Measurements from ENCODE around the gene NOSTRIN. TPM values are rescaled to one million over a fixed set of nuclear protein-coding genes. Genes with fewer than 3 reads are reported as not detected.

The NOSTRIN gene
- total RNA-seq, 1 experiment from 2014 or later: 3.1 TPM

DNA sequence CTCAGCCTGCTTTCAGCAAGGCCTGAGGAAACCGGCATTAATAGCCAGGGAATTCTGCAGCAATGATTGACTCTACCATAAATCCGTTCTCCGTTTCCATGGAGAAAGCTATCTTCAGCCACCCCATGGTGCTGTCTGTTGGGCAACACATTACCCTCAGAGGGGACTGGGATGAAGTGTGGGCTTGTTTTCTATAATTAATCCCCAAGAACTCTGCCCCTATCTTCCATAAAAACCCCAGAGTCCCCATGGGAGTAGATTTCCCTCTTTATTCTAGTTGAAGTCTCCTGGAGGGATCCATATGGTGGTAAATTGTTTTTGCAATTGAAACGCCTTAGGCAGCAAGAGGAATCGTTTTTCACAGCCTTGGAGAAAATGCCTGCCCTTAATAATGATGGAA is 107.9 kb downstream of the NOSTRIN start:
- Histone ChIP-seq H3K9me2 (ENCODE audit: insufficient read depth) (no peaks in the 10 kb centered on the region), H3K4me1 (ENCODE audit: control insufficient read depth in 1 of 2, insufficient read depth in 2 of 2, low read length in 2 of 2) (no peaks in the 10 kb centered on the region), H3K79me2 (ENCODE audit: insufficient read depth, low read length) (no peaks in the 10 kb centered on the region), H3K4me3 (replicated peaks in 1 of 2; ENCODE audit: low read depth in 1 of 2, low read length in 2 of 2) (no peak overlapping the region), H3K9ac (ENCODE audit: low read length) (no peak overlapping the region), H3K27me3 (ENCODE audit: insufficient read depth, low read length) (no peaks in the 10 kb centered on the region), H4K20me1 (ENCODE audit: insufficient read depth) (no peaks in the 10 kb centered on the region), H3K9me3 (ENCODE audit: control insufficient read depth in 1 of 2, insufficient read depth in 1 of 2, low read depth in 1 of 2, low read length in 2 of 2) (peaks cover 0 to under 1% of the 10 kb centered on the region in 2 experiments; a peak in 1 of 4 replicates), H3K4me2 (ENCODE audit: low read length) (no peak overlapping the region), H3K36me3 (ENCODE audit: control insufficient read depth in 1 of 2, insufficient read depth in 2 of 2, low read length in 2 of 2) (no peaks in the 10 kb centered on the region), H2AFZ (ENCODE audit: low read depth, low read length, poor library complexity, severe bottlenecking) (no peak overlapping the region), H3K27ac (ENCODE audit: low read depth, low read length) (no peak overlapping the region)
- intact Hi-C loops (cut with micrococcal nuclease): loop anchor here (10.0 kb wide), 1 partner anchor 766 kb away; no protein-coding TSS in a partner anchor
- ChIA-PET POLR2A (no interaction called here), RAD21 (ENCODE audit: low non-redundant PET in 1 of 2, low total read pairs in 2 of 2, uncharacterized antibody in 2 of 2, unreplicated experiment in 2 of 2) (no interaction called here), CTCF (interaction anchor here (0.7 kb wide), 1 partner anchor 11 kb away, joined by 3 read pairs; no protein-coding TSS in a partner anchor)
- no peak for ATAC-seq
- DNase-seq (ENCODE audit: low read depth, low spot score): no peak
- no TSS peak for BruUV-seq (replicated peaks)
- TF ChIP-seq ZNF274 (IDR thresholded peaks at IDR 0.05; ENCODE audit: low read depth, low read length) (no peak), SIN3A (IDR thresholded peaks at IDR 0.05; ENCODE audit: low read depth) (no peak), CBX3 (IDR thresholded peaks at IDR 0.05; ENCODE audit: low read depth) (no peak), POLR2A (IDR thresholded peaks at IDR 0.05; ENCODE audit: borderline replicate concordance, extremely low read depth, insufficient read depth, insufficient read length) (no peak), JUND (IDR thresholded peaks at IDR 0.05) (no peak), SRF (IDR thresholded peaks at IDR 0.05; ENCODE audit: low read depth) (no peak), EGR1 (IDR thresholded peaks at IDR 0.05; ENCODE audit: low read depth) (no peak), EZH2 (IDR thresholded peaks at IDR 0.05) (no peak), SP1 (IDR thresholded peaks at IDR 0.05; ENCODE audit: low read depth) (no peak), RAD21 (IDR thresholded peaks at IDR 0.05; ENCODE audit: low read depth) (no peak)
- TF ChIP-seq, protein P1, sequence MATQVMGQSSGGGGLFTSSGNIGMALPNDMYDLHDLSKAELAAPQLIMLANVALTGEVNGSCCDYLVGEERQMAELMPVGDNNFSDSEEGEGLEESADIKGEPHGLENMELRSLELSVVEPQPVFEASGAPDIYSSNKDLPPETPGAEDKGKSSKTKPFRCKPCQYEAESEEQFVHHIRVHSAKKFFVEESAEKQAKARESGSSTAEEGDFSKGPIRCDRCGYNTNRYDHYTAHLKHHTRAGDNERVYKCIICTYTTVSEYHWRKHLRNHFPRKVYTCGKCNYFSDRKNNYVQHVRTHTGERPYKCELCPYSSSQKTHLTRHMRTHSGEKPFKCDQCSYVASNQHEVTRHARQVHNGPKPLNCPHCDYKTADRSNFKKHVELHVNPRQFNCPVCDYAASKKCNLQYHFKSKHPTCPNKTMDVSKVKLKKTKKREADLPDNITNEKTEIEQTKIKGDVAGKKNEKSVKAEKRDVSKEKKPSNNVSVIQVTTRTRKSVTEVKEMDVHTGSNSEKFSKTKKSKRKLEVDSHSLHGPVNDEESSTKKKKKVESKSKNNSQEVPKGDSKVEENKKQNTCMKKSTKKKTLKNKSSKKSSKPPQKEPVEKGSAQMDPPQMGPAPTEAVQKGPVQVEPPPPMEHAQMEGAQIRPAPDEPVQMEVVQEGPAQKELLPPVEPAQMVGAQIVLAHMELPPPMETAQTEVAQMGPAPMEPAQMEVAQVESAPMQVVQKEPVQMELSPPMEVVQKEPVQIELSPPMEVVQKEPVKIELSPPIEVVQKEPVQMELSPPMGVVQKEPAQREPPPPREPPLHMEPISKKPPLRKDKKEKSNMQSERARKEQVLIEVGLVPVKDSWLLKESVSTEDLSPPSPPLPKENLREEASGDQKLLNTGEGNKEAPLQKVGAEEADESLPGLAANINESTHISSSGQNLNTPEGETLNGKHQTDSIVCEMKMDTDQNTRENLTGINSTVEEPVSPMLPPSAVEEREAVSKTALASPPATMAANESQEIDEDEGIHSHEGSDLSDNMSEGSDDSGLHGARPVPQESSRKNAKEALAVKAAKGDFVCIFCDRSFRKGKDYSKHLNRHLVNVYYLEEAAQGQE (IDR thresholded peaks at IDR 0.05; ENCODE audit: low read depth): no peak
- TF ChIP-seq, protein P2, sequence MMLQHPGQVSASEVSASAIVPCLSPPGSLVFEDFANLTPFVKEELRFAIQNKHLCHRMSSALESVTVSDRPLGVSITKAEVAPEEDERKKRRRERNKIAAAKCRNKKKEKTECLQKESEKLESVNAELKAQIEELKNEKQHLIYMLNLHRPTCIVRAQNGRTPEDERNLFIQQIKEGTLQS (IDR thresholded peaks at IDR 0.05): no peak

Data from HCT116 (cell line).